Urinary bladder (tissue), 4 donors: ENCODE measurements around the gene NOXA1. TPM values are rescaled to one million over a fixed set of nuclear protein-coding genes. Genes with fewer than 3 reads are reported as not detected.

ENCODE experiments used
- DNase-seq: peaks from one replicate; pipeline ENCODE4 v3.0.0-alpha.2; 2015; ENCODE audit errors: extremely low spot score
- H3K27ac ChIP-seq: one replicate; pipeline ENCODE4 v1.5.1; 2013; ENCODE audit warnings: low read depth, mild to moderate bottlenecking, moderate library complexity
- H3K36me3 ChIP-seq: one replicate; pipeline ENCODE4 v1.6.1; 2013; ENCODE audit warnings: mild to moderate bottlenecking, moderate library complexity; ENCODE audit not compliant: insufficient read depth
- H3K4me1 ChIP-seq: one replicate; pipeline ENCODE4 v1.6.1; 2013; ENCODE audit warnings: mild to moderate bottlenecking, moderate library complexity; ENCODE audit not compliant: insufficient read depth
- H3K4me3 ChIP-seq: one replicate; pipeline ENCODE4 v1.5.1; 2013; ENCODE audit warnings: low read depth, low read length
- WGBS: extraction: QIAGEN DNeasy Blood & Tissue Kit; methylation state at CpG from one replicate; pipeline ENCODE4 v1.1.7; 2013; 5-methylcytosine and 5-hydroxymethylcytosine counted together
- polyA plus RNA-seq: library from polyadenylated mRNA; stranded (reverse); fragments of 200-250 nt; gene quantifications from one replicate; pipeline ENCODE4 v1.2.3, GENCODE V29; 2013
- total RNA-seq: library from RNA; depleted of rRNA; stranded (reverse); fragments of >200 nt; gene quantifications from one replicate; pipeline ENCODE4 v1.2.3, GENCODE V29; 2014
- donor health status: healthy with polysubstance abuse.
- donor health status: healthy.

NOXA1 gene
- total and polyA plus RNA-seq, 2 donors = 0.90 to 3.0 TPM

DNA sequence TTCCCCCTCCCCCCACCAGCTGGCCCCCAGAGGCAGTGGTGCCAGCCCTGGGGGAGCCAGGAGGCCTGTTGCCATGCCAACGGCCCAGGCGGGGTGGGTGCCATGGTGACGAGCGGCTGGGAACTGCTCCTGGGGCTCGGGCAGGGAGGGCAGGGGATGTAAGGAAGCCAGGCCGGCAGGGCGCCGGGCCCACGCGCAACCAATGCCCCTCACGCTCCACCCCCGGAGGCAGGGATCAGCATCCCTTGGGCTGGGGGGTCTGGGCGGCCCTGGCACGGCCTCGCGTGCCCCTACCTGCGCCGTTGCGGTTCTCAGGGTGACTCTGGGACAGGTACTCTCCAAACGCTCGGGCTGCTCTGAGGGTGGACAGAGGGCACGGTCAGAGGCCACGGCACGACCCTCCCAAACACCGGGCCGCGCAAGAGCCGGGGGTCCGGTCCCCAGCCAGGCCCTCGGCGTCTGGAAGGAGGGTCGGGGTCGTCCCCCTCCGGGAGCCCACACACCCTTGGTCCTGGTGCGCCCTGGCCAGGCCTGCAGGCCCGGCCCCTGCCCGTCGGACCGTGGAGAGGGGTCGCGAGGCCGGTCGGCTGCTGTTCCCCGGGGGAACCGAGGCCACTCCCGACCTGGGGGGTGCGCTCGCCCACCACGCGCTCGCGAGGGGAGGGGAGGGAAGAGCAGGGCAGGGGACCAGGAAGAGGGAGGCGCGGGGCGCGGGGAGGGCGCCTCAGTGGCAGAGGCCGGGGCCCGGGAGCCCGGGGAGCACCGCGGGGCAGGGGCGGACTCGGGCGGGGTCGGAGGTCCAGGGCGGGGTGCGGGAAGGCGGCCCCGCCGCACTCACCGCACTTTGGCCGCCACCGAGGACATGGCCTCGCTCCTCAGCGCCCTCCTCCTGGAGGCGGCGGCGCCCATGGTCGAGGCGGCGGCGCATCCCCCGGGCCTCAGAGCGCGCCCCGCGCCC is 35.3 kb downstream of the NOXA1 start:
- WGBS = 15% methylated on average over 88 of the region's 88 CpGs
- H3K4me3 ChIP-seq = peak overlapping the region; percentile 57
- DNase-seq = no peak
- H3K27ac ChIP-seq = no peak overlapping the region
- H3K4me1 ChIP-seq = no peaks in the 10 kb centered on the region
- no peaks in the 10 kb centered on the region for H3K36me3 ChIP-seq

GRCh38 chr9:137459152-137459600 is 36.0 kb downstream of the NOXA1 start, which contains the start of gene NSMF:
Gene NSMF, minus strand, starts transcription at chr9:137459334. Its CDS starts 232 bp downstream, at chr9:137459102.
- WGBS = under 1% methylated on average over 62 of the region's 62 CpGs
- no peaks in the 10 kb centered on the region for H3K4me1 ChIP-seq
- H3K36me3 ChIP-seq = no peaks in the 10 kb centered on the region
- peak within 1 kb of the TSS; percentile 57 for H3K4me3 ChIP-seq
- DNase-seq = peak; percentile 59
- no peak within 1 kb of the TSS for H3K27ac ChIP-seq

GRCh38 chr9:137459601-137460362 is 36.6 kb downstream of the NOXA1 start:
- Histone ChIP-seq H3K27ac (no peak overlapping the region), H3K4me3 (peak overlapping the region; percentile 57), H3K4me1 (no peaks in the 10 kb centered on the region), H3K36me3 (no peaks in the 10 kb centered on the region)
- no peak for DNase-seq
- WGBS = 51% methylated on average over 15 of the region's 15 CpGs

- no peaks in the 10 kb centered on the region for H3K4me1 ChIP-seq
- no peak overlapping the region for H3K27ac ChIP-seq
- 94% methylated on average over 31 of the region's 31 CpGs for WGBS
- no peak overlapping the region for H3K4me3 ChIP-seq
- H3K36me3 ChIP-seq = no peaks in the 10 kb centered on the region
- no peak for DNase-seq
Measured at GRCh38 chr9:137460363-137461315, 37.4 kb downstream of the NOXA1 start.

- H3K4me1 ChIP-seq = no peaks in the 10 kb centered on the region
- H3K27ac ChIP-seq = no peak overlapping the region
- no peak for DNase-seq
- H3K36me3 ChIP-seq = no peaks in the 10 kb centered on the region
- H3K4me3 ChIP-seq = no peak overlapping the region
- 93% methylated on average over 21 of the region's 21 CpGs for WGBS
Measured at GRCh38 chr9:137461316-137461662, 38.1 kb downstream of the NOXA1 start.

GRCh38 chr9:137461663-137462395 is 38.6 kb downstream of the NOXA1 start:
- Histone ChIP-seq H3K36me3 (no peaks in the 10 kb centered on the region), H3K4me3 (no peak overlapping the region), H3K4me1 (no peaks in the 10 kb centered on the region), H3K27ac (no peak overlapping the region)
- WGBS = 54% methylated on average over 52 of the region's 52 CpGs
- DNase-seq = no peak

- DNase-seq = no peak
- Histone ChIP-seq H3K27ac (no peak overlapping the region), H3K4me3 (no peak overlapping the region), H3K36me3 (no peaks in the 10 kb centered on the region), H3K4me1 (no peaks in the 10 kb centered on the region)
- WGBS = 92% methylated on average over 25 of the region's 25 CpGs
Measured at GRCh38 chr9:137462396-137462985, 39.3 kb downstream of the NOXA1 start.

GRCh38 chr9:137462986-137463930 is 40.1 kb downstream of the NOXA1 start:
- WGBS = 93% methylated on average over 30 of the region's 30 CpGs
- no peak for DNase-seq
- H3K4me1 ChIP-seq = no peaks in the 10 kb centered on the region
- H3K27ac ChIP-seq = no peak overlapping the region
- no peaks in the 10 kb centered on the region for H3K36me3 ChIP-seq
- H3K4me3 ChIP-seq = no peak overlapping the region

GRCh38 chr9:137463931-137464290 is 40.7 kb downstream of the NOXA1 start:
- Histone ChIP-seq H3K27ac (no peak overlapping the region), H3K4me3 (no peak overlapping the region), H3K36me3 (no peaks in the 10 kb centered on the region), H3K4me1 (no peaks in the 10 kb centered on the region)
- DNase-seq = no peak
- 97% methylated on average over 18 of the region's 18 CpGs for WGBS

- WGBS = 93% methylated on average over 28 of the region's 28 CpGs
- Histone ChIP-seq H3K27ac (no peak overlapping the region), H3K4me1 (no peaks in the 10 kb centered on the region), H3K36me3 (no peaks in the 10 kb centered on the region), H3K4me3 (no peak overlapping the region)
- no peak for DNase-seq
Measured at GRCh38 chr9:137464291-137464999, 41.3 kb downstream of the NOXA1 start.
